HCT116 (cell line): ENCODE results near the gene FBXL14. TPM values are rescaled to one million over a fixed set of nuclear protein-coding genes. Genes with fewer than 3 reads are reported as not detected.

ENCODE experiments used
- ATAC-seq: fragments of 200-7000 bp; cut with Tn5 transposase; 2 replicates; pipeline ENCODE4 v1.9.1; 2020; ENCODE audit warnings: mild to moderate bottlenecking, moderate library complexity
- BruUV-seq: library from RNA; stranded (reverse); fragments of 400-500 nt; replicated peaks from 2 replicates; lab custom pipeline; 2021; lab: Mats Ljungman, UMichigan
- CTCF ChIA-PET: fragments of 300-600 bp; sonication (Branson Sonifier 250); formaldehyde crosslinking; loops from one replicate; lab custom pipeline; 2021; ENCODE audit warnings: antibody characterized with exemption; lab: Charles Lee
- POLR2A ChIA-PET: fragments of 300-600, 350-600 bp; sonication (Branson Sonifier 250); formaldehyde crosslinking; loops from one replicate; lab custom pipeline; 2021; ENCODE audit warnings: antibody characterized with exemption; lab: Charles Lee
- RAD21 ChIA-PET, 2 experiments: fragments of 300-600 bp; sonication (Branson Sonifier 250); formaldehyde crosslinking; loops; one replicate each; lab custom pipeline; 2023; ENCODE audit warnings: low total read pairs in 2 of 2; ENCODE audit not compliant: uncharacterized antibody in 2 of 2, unreplicated experiment in 2 of 2, low non-redundant PET in 1 of 2; lab: Charles Lee
- DNase-seq: peaks from one replicate; pipeline ENCODE4 v3.0.0-alpha.2; 2010; ENCODE audit warnings: low read depth, low spot score
- H2AFZ ChIP-seq: fragments of 200-600 bp; shearing (Covaris generic), sonication (generic); 2 replicates; pipeline ENCODE4 v1.6.1; 2017; ENCODE audit warnings: low read depth, mixed run types, mixed read lengths, antibody characterized with exemption, low read length; ENCODE audit not compliant: poor library complexity, severe bottlenecking
- H3K27ac ChIP-seq: 2 replicates; pipeline ENCODE4 v1.5.1; 2012; ENCODE audit warnings: low read depth, low read length
- H3K27me3 ChIP-seq: fragments of 200-600 bp; sonication (generic); 2 replicates; pipeline ENCODE4 v1.6.1; 2016; ENCODE audit warnings: mixed run types, low read length, mixed read lengths; ENCODE audit not compliant: insufficient read depth
- H3K36me3 ChIP-seq, 2 experiments: fragments of 200-500 bp in 1 of 2; fragments of 200-600 bp in 1 of 2; sonication (Bioruptor generic) in 1 of 2; sonication (generic) in 1 of 2; 2 replicates each; pipeline versions ENCODE4 v1.5.1 to v1.6.1; 2014 to 2016; ENCODE audit warnings: low read length in 2 of 2, inconsistent platforms in 1 of 2, mixed read lengths in 1 of 2, mixed run types in 1 of 2; ENCODE audit not compliant: insufficient read depth in 2 of 2, control insufficient read depth in 1 of 2
- H3K4me1 ChIP-seq, 2 experiments: fragments of 200-600 bp in 1 of 2; sonication (generic) in 1 of 2; 2 replicates each; pipeline versions ENCODE4 v1.5.1 to v1.6.1; 2012 to 2017; ENCODE audit warnings: low read length in 2 of 2, inconsistent platforms in 1 of 2, mild to moderate bottlenecking in 1 of 2, mixed read lengths in 1 of 2, mixed run types in 1 of 2, moderate library complexity in 1 of 2; ENCODE audit not compliant: insufficient read depth in 2 of 2, control insufficient read depth in 1 of 2
- H3K4me2 ChIP-seq: fragments of 200-600 bp; sonication (generic); 2 replicates; pipeline ENCODE4 v1.6.1; 2017; ENCODE audit warnings: mixed run types, low read length, mixed read lengths
- H3K4me3 ChIP-seq, 2 experiments: fragments of 200-600 bp in 1 of 2; sonication (generic) in 1 of 2; replicated peaks in 1 of 2; 2 replicates each; pipeline ENCODE4 v1.5.1; 2011 to 2016; ENCODE audit warnings: low read length in 2 of 2, control low read depth in 1 of 2, low read depth in 1 of 2, mild to moderate bottlenecking in 1 of 2, mixed read lengths in 1 of 2, mixed run types in 1 of 2
- H3K79me2 ChIP-seq: fragments of 200-600 bp; sonication (generic); 2 replicates; pipeline ENCODE4 v1.6.1; 2017; ENCODE audit warnings: mild to moderate bottlenecking, mixed run types, low read length, moderate library complexity, mixed read lengths; ENCODE audit not compliant: insufficient read depth
- H3K9ac ChIP-seq: fragments of 200-600 bp; sonication (generic); 2 replicates; pipeline ENCODE4 v1.6.1; 2016; ENCODE audit warnings: low read length, mixed read lengths
- H3K9me2 ChIP-seq: fragments of 200-600 bp; sonication (generic), shearing (Covaris generic); 2 replicates; pipeline ENCODE4 v1.6.1; 2017; ENCODE audit warnings: mixed run types, mild to moderate bottlenecking, moderate library complexity; ENCODE audit not compliant: insufficient read depth
- H3K9me3 ChIP-seq, 2 experiments: fragments of 200-500 bp in 1 of 2; fragments of 200-600 bp in 1 of 2; sonication (Bioruptor generic) in 1 of 2; sonication (generic) in 1 of 2; 2 replicates each; pipeline ENCODE4 v1.6.1; 2014 to 2017; ENCODE audit warnings: low read length in 2 of 2, mixed read lengths in 2 of 2, inconsistent platforms in 1 of 2, low read depth in 1 of 2, mild to moderate bottlenecking in 1 of 2, mixed run types in 1 of 2, moderate library complexity in 1 of 2; ENCODE audit not compliant: control insufficient read depth in 1 of 2, insufficient read depth in 1 of 2
- H4K20me1 ChIP-seq: fragments of 200-600 bp; sonication (generic), shearing (Covaris generic); 2 replicates; pipeline ENCODE4 v1.6.1; 2017; ENCODE audit warnings: mixed run types, mild to moderate bottlenecking, moderate library complexity; ENCODE audit not compliant: insufficient read depth
- CBX3 ChIP-seq: IDR thresholded peaks from 2 replicates; pipeline ENCODE4 v1.6.1; 2012; ENCODE audit warnings: low read depth
- CEBPB ChIP-seq: IDR thresholded peaks from 2 replicates; pipeline ENCODE4 v1.6.1; 2012; ENCODE audit warnings: low read depth
- EGR1 ChIP-seq: IDR thresholded peaks from 2 replicates; pipeline ENCODE4 v1.6.1; 2012; ENCODE audit warnings: low read depth
- EZH2 ChIP-seq: fragments of 200-600 bp; sonication (generic); IDR thresholded peaks from 2 replicates; pipeline ENCODE4 v1.6.1; 2017; ENCODE audit warnings: antibody characterized with exemption, mixed run types
- EZH2phosphoT487 ChIP-seq: fragments of 200-600 bp; IDR thresholded peaks from 2 replicates; pipeline ENCODE4 v1.6.1; 2018; ENCODE audit warnings: antibody characterized with exemption, borderline replicate concordance
- FOSL1 ChIP-seq: IDR thresholded peaks from 2 replicates; pipeline ENCODE4 v1.6.1; 2012; ENCODE audit warnings: low read depth
- JUND ChIP-seq: IDR thresholded peaks from 2 replicates; pipeline ENCODE4 v1.6.1; 2012
- POLR2A ChIP-seq: IDR thresholded peaks from 2 replicates; pipeline ENCODE4 v1.7.0; 2011; ENCODE audit warnings: borderline replicate concordance; ENCODE audit not compliant: insufficient read depth, insufficient read length; ENCODE audit errors: extremely low read depth
- POLR2AphosphoS5 ChIP-seq: IDR thresholded peaks from 2 replicates; pipeline ENCODE4 v1.6.1; 2011; ENCODE audit warnings: mild to moderate bottlenecking, low read depth, low read length, moderate library complexity
- RAD21 ChIP-seq: IDR thresholded peaks from 2 replicates; pipeline ENCODE4 v1.6.1; 2012; ENCODE audit warnings: low read depth, mild to moderate bottlenecking
- SP1 ChIP-seq: IDR thresholded peaks from 2 replicates; pipeline ENCODE4 v1.6.1; 2012; ENCODE audit warnings: low read depth
- SRF ChIP-seq: IDR thresholded peaks from 2 replicates; pipeline ENCODE4 v1.6.1; 2012; ENCODE audit warnings: low read depth
- TCF7L2 ChIP-seq: IDR thresholded peaks from 2 replicates; pipeline ENCODE4 v1.7.0; 2011; ENCODE audit warnings: borderline replicate concordance, inconsistent platforms; ENCODE audit not compliant: insufficient read depth, insufficient read length; ENCODE audit errors: extremely low read depth
- YY1 ChIP-seq: IDR thresholded peaks from 2 replicates; pipeline ENCODE4 v1.6.1; 2011; ENCODE audit warnings: low read length, low read depth, moderate library complexity, mild to moderate bottlenecking; ENCODE audit not compliant: insufficient replicate concordance; ENCODE audit errors: extremely low read depth
- ZFX ChIP-seq: fragments of 450-650 bp; IDR thresholded peaks from 2 replicates; pipeline ENCODE4 v1.6.1; 2017
- ZNF274 ChIP-seq: fragments of 200-500 bp; sonication (Bioruptor generic); IDR thresholded peaks from 2 replicates; pipeline ENCODE4 v1.6.1; 2014; ENCODE audit warnings: mild to moderate bottlenecking, low read depth, low read length, inconsistent platforms
- intact Hi-C: fragments of 100-400 bp; cut with micrococcal nuclease; formaldehyde crosslinking; loops from 2 replicates; pipeline ENCODE4 v1.10.0; 2022
- total RNA-seq: library from RNA; stranded (reverse); gene quantifications from one replicate; pipeline ENCODE4 v1.2.1, GENCODE V29; 2021; ENCODE audit not compliant: unreplicated experiment
- TF ChIP-seq, protein P1 (sequence below): IDR thresholded peaks from 2 replicates; pipeline ENCODE4 v1.6.1; 2012
- TF ChIP-seq, protein P2 (sequence below): IDR thresholded peaks from 2 replicates; pipeline ENCODE4 v1.6.1; 2012

FBXL14 gene
- total RNA-seq, 1 experiment from 2014 or later: 19.0 TPM

DNA sequence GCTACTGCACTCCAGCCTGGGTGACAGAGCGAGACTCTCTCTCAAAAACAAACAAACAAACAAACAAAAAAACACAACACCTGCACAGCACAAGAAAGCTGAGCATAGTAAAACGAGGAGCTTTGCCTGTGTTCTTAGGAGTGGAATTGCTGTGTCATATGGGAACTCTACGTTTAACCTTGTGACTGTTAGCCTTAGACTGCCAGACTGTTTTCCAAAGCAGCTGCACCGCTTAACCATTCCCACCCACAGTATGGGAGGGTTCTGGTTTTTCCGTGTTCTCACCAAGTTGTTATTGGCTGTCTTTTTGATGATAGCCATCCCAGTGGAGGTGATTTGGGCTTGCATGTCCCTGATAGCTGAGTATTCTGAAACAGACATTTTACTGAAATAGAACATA is 43.8 kb upstream of the FBXL14 start:
- no peak overlapping the region for H3K4me3 ChIP-seq
- DNase-seq (no peak), ATAC-seq (no peak)
- no peaks in the 10 kb centered on the region for H3K79me2 ChIP-seq
- H3K4me2 ChIP-seq: no peak overlapping the region
- no peak overlapping the region for H3K27ac ChIP-seq
- CTCF ChIA-PET: interaction anchor here (1.9 kb wide), 1 partner anchor 15 kb away, joined by 6 read pairs; no protein-coding TSS in a partner anchor
- no peaks in the 10 kb centered on the region for H3K36me3 ChIP-seq
- H3K4me1 ChIP-seq: 0 out of 4 replicates have a peak, but pooled peaks cover 0 to 5% of the 10 kb centered on the region in 2 experiments
- no peak overlapping the region for H2AFZ ChIP-seq
- H3K9me3 ChIP-seq: no peaks in the 10 kb centered on the region
- intact Hi-C loops: loop anchor here (10.0 kb wide), 1 partner anchor 947 kb away; no protein-coding TSS in a partner anchor
- no peak for TF ChIP-seq EGR1
- no peak for TF ChIP-seq RAD21
- TF ChIP-seq, protein P1, sequence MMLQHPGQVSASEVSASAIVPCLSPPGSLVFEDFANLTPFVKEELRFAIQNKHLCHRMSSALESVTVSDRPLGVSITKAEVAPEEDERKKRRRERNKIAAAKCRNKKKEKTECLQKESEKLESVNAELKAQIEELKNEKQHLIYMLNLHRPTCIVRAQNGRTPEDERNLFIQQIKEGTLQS: no peak
- TF ChIP-seq SRF: no peak
- no peak for TF ChIP-seq CEBPB
- TF ChIP-seq YY1: no peak
- TF ChIP-seq POLR2A: no peak
- TF ChIP-seq EZH2: no peak
- no peaks in the 10 kb centered on the region for H3K27me3 ChIP-seq
- BruUV-seq: no TSS peak
- no peak overlapping the region for H3K9ac ChIP-seq
- no peaks in the 10 kb centered on the region for H3K9me2 ChIP-seq
- POLR2A ChIA-PET: no interaction called here
- no peaks in the 10 kb centered on the region for H4K20me1 ChIP-seq
- RAD21 ChIA-PET: no interaction called here

- Histone ChIP-seq H3K79me2 (no peaks in the 10 kb centered on the region), H3K4me3 (no peak overlapping the region), H3K9me2 (no peaks in the 10 kb centered on the region), H3K4me1 (peaks cover 0 to 7% of the 10 kb centered on the region in 2 experiments; a peak in 3 of 4 replicates), H3K9ac (no peak overlapping the region), H2AFZ (peak overlapping the region; percentile 86), H4K20me1 (no peaks in the 10 kb centered on the region), H3K27me3 (no peaks in the 10 kb centered on the region), H3K27ac (no peak overlapping the region), H3K4me2 (no peak overlapping the region), H3K9me3 (no peaks in the 10 kb centered on the region), H3K36me3 (no peaks in the 10 kb centered on the region)
- ATAC-seq (no peak), DNase-seq (no peak)
- intact Hi-C loops: loop anchor here (10.0 kb wide), 1 partner anchor 949 kb away; no protein-coding TSS in a partner anchor
- ChIA-PET CTCF (interaction anchor here (1.0 to 2.5 kb wide), 13 partner anchors 8 to 517 kb away, joined by 3 to 91 read pairs (median 7); no protein-coding TSS in a partner anchor), POLR2A (no interaction called here), RAD21 (interaction anchor here (1.1 to 1.9 kb wide), 3 partner anchors 156 to 304 kb away, joined by 5 to 14 read pairs (median 10); no protein-coding TSS in a partner anchor)
- no peak for TF ChIP-seq POLR2AphosphoS5
- TF ChIP-seq TCF7L2: no peak
- TF ChIP-seq ZFX: no peak
- no peak for TF ChIP-seq EZH2phosphoT487
- TF ChIP-seq SP1: no peak
- TF ChIP-seq CBX3: no peak
- TF ChIP-seq POLR2A: no peak
- TF ChIP-seq, protein P1: no peak
- TF ChIP-seq ZNF274: no peak
- no peak for TF ChIP-seq JUND
- TF ChIP-seq FOSL1: no peak
- TF ChIP-seq, protein P2, sequence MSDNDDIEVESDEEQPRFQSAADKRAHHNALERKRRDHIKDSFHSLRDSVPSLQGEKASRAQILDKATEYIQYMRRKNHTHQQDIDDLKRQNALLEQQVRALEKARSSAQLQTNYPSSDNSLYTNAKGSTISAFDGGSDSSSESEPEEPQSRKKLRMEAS: no peak
- BruUV-seq: no TSS peak
These were observed 41.1 kb upstream of the FBXL14 start for GRCh38 chr12:1635301-1636095.
